Lower leg skin (tissue), 4 donors: ENCODE results near the gene PITPNC1. TPM values are rescaled to one million over a fixed set of nuclear protein-coding genes. Genes with fewer than 3 reads are reported as not detected.

Experiments
- DNase-seq, 2 donors: peaks; one replicate each; pipeline ENCODE4 v3.0.0-alpha.2; 2019; ENCODE audit warnings: low spot score in 2 of 2
- H3K4me3 ChIP-seq: fragments of 200-600 bp; sonication (generic); 2 replicates; pipeline ENCODE4 v1.5.1; 2017; ENCODE audit warnings: mild to moderate bottlenecking, low read depth; ENCODE audit not compliant: poor library complexity, severe bottlenecking
- POLR2A ChIP-seq, 2 donors: fragments of 450-650 bp; IDR thresholded peaks; one replicate each; pipeline ENCODE4 v1.6.1; 2016 to 2017; ENCODE audit warnings: antibody characterized with exemption in 2 of 2, mild to moderate bottlenecking in 1 of 2, moderate library complexity in 1 of 2
- WGBS, 2 donors: methylation state at CpG; one replicate each; pipeline ENCODE4 v1.1.5; 2018; 5-methylcytosine and 5-hydroxymethylcytosine counted together
- intact Hi-C: fragments of 100-400 bp; cut with DNase I; formaldehyde crosslinking; loops from one replicate; pipeline ENCODE4 v1.15.0; 2023; ENCODE audit warnings: low total_unique reads
- total RNA-seq, 4 donors: library from RNA; depleted of rRNA; stranded (reverse); fragments of >200 nt; gene quantifications; one replicate each; pipeline ENCODE4 v1.1.0, GENCODE V29; 2016
- TF ChIP-seq, protein P1 (sequence below), 3 donors: fragments of 450-650 bp; IDR thresholded peaks; one replicate each; pipeline ENCODE4 v1.5.1; 2016; ENCODE audit warnings: antibody characterized with exemption in 3 of 3, mild to moderate bottlenecking in 3 of 3, moderate library complexity in 2 of 3

PITPNC1 gene
- total RNA-seq, 4 donors from 2014 or later, result 1.7 to 8.2 (median 4.6) TPM

DNA sequence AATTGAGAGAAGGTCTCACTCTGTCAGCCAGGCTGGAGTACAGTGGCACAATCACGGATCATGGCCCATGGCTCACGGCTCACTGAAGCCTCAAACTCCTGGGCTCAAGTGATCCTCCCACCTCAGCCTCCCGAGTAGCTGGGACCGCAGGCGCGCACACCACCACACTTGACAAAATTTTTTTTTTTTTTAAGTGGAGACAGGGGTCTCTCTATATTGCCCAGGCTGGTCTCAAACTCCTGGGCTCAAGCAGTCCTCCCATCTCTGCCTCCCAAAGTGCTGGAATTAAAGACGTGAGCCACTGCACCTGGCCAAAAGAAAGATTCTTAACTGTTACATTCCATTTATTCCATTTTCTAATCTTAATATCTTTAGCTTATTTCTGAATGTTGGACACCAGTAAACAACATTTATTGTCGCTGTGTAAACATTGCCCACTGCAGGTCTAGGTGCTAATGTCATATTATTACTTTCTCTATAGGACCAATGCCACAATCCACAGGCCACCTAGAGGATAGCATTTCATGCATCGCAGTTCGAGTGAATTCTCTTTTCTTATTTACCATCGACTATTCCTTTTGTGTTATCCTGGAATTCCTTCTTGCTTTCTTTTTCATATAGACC lies 123.7 kb downstream of the PITPNC1 start:
- intact Hi-C loops, result no loop called here
- DNase-seq, result peak in 1 of 2 donors; percentile 53
- TF ChIP-seq POLR2A (IDR thresholded peaks at IDR 0.05), result no peak
- TF ChIP-seq, protein P1, sequence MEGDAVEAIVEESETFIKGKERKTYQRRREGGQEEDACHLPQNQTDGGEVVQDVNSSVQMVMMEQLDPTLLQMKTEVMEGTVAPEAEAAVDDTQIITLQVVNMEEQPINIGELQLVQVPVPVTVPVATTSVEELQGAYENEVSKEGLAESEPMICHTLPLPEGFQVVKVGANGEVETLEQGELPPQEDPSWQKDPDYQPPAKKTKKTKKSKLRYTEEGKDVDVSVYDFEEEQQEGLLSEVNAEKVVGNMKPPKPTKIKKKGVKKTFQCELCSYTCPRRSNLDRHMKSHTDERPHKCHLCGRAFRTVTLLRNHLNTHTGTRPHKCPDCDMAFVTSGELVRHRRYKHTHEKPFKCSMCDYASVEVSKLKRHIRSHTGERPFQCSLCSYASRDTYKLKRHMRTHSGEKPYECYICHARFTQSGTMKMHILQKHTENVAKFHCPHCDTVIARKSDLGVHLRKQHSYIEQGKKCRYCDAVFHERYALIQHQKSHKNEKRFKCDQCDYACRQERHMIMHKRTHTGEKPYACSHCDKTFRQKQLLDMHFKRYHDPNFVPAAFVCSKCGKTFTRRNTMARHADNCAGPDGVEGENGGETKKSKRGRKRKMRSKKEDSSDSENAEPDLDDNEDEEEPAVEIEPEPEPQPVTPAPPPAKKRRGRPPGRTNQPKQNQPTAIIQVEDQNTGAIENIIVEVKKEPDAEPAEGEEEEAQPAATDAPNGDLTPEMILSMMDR (IDR thresholded peaks at IDR 0.05), result no peak
- WGBS, 2 donors, result 95 to 96% methylated on average over 11 of the region's 11 CpGs
- no peak overlapping the region for H3K4me3 ChIP-seq

DNA sequence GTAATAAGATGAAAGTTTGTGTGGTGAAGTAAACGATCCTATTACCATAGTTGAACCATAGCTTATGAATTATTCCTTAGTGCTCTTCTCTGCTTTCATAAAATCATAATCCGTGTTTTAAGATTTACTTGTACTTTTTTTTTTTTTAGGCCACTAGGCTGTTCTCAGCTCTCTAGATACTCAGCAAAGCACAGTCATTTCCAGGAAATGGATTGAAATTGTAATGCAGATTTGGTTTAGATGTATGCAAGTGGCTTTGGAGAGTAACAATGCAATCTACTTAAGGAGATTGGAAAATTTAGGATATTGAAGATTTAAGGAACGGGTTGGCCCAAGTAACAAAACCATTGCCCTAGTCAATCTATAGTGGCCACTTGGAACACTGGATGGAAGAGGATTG lies 125.1 kb downstream of the PITPNC1 start:
- intact Hi-C loops, result no loop called here
- TF ChIP-seq, protein P1 (IDR thresholded peaks at IDR 0.05), result no peak
- TF ChIP-seq POLR2A (IDR thresholded peaks at IDR 0.05), result no peak
- 93 to 94% methylated on average over 3 of the region's 3 CpGs for WGBS, 2 donors
- DNase-seq, result no peak
- no peak overlapping the region for H3K4me3 ChIP-seq

DNA sequence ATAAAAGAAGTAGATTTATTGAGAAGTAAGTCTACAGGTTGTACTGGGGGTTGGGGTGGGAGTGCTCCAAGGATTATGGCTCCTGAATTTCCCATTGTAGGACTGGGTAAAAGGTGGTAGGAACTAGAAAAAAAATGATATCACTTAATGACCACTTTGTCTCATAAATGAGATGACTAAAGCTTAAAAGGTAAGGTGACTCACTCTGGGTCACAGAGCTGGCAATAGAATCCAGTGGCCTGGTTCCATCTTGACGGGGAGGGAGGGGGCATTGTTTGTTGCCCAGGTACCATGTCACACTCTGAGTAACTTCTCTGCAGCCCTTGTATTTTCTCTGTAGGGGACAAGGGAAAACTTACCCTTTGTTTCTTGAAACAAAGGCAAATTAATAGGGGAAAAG lies 126.1 kb downstream of the PITPNC1 start:
- intact Hi-C loops, result no loop called here
- peak in 1 of 2 donors; percentile 65 for DNase-seq
- H3K4me3 ChIP-seq, result no peak overlapping the region
- TF ChIP-seq POLR2A (IDR thresholded peaks at IDR 0.05), result no peak
- TF ChIP-seq, protein P1 (IDR thresholded peaks at IDR 0.05), result no peak
- WGBS, 2 donors, result 50 to 63% methylated on average over 1 of the region's 1 CpG

DNA sequence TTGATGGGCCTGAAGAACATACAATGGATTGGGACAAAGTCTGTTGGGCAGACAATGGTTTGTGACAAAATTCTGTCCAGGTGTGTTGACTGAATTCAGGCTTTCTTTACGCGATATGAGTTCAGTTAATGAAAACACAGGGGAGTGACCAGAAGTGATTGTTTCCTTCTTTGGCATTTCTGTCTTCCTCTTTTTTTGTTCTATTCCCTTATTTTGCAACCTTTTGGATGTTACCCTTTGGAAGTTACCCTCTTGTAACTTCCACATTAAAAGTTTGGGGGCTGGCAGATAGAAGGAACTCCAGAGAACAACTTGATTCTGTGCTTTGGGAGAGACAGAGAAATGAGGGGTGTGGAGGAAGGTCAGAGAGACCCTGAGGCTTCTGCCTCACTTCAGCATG lies 126.7 kb downstream of the PITPNC1 start:
- WGBS, 2 donors, result 72% methylated on average over 2 of the region's 2 CpGs
- TF ChIP-seq, protein P1 (IDR thresholded peaks at IDR 0.05), result no peak
- no peak for TF ChIP-seq POLR2A (IDR thresholded peaks at IDR 0.05)
- intact Hi-C loops, result no loop called here
- H3K4me3 ChIP-seq, result no peak overlapping the region
- peak in 1 of 2 donors; percentile 6 for DNase-seq

DNA sequence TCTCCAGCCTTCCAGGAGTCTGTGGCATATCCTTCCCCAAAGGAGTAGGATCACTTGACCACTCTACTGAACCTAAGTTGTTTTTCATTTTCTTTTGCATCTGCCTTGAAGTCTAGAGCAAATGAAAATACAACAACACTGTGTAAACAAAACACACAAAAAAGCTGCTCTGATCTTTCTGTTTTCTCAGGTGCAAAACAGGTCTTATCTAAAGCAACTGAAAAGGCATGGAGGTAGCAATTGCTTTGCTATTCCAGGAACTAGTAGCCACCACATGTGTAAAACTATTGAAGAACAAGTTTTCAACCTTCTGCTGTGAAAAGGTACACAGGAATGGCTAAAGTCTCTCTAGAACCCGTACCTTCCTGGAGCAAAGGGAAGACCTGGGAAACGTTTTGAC lies 127.1 kb downstream of the PITPNC1 start:
- TF ChIP-seq POLR2A (IDR thresholded peaks at IDR 0.05), result no peak
- TF ChIP-seq, protein P1 (IDR thresholded peaks at IDR 0.05), result no peak
- intact Hi-C loops, result no loop called here
- H3K4me3 ChIP-seq, result no peak overlapping the region
- WGBS, 2 donors, result 73 to 75% methylated on average over 2 of the region's 2 CpGs
- no peak for DNase-seq

DNA sequence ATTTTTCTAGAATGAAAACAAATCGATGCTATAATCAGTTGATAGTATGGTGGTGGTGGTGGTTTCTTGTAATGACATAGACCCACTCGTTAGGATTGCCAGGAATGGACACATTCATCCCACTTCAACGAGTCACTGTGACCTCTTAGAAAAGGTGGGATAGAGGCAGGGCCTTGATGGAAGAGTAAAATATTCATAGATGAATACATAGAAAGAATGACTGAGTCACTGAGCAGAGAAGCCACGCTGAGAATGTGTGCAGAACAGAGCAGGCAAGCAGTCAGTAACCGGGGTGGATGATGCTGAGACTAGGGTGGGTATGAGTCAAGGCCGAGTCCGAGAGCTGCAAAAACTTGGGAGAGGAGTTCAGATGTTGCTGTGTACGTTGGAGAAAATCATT lies 129.9 kb downstream of the PITPNC1 start:
- H3K4me3 ChIP-seq, result no peak overlapping the region
- intact Hi-C loops, result no loop called here
- 91 to 93% methylated on average over 8 of the region's 8 CpGs for WGBS, 2 donors
- no peak for TF ChIP-seq POLR2A (IDR thresholded peaks at IDR 0.05)
- TF ChIP-seq, protein P1 (IDR thresholded peaks at IDR 0.05), result no peak
- DNase-seq, result no peak
